HL-60 (cell line): ENCODE results near the gene FGD3.

Experiments
- DNase-seq, 2 experiments: peaks; one replicate each; pipeline ENCODE4 v3.0.0-alpha.2; 2010 to 2020; ENCODE audit warnings: low read depth in 1 of 2, low spot score in 1 of 2
- H3K27ac ChIP-seq: fragments of 250-450 bp; sonication (Bioruptor Pico); replicated peaks from 2 replicates; pipeline ENCODE4 v1.5.1; 2020; ENCODE audit warnings: mild to moderate bottlenecking, moderate library complexity
- H3K27me3 ChIP-seq: fragments of 250-450 bp; sonication (Bioruptor Pico); 2 replicates; pipeline ENCODE4 v1.5.1; 2021; ENCODE audit warnings: mild to moderate bottlenecking, moderate library complexity; ENCODE audit not compliant: insufficient read depth, poor library complexity, severe bottlenecking
- H3K4me3 ChIP-seq: replicated peaks from 2 replicates; pipeline ENCODE4 v1.5.1; 2011; ENCODE audit warnings: mild to moderate bottlenecking, control low read depth, low read length; ENCODE audit not compliant: insufficient read depth
- GABPA ChIP-seq: IDR thresholded peaks from 2 replicates; pipeline ENCODE4 v1.6.1; 2012; ENCODE audit warnings: low read depth
- POLR2AphosphoS5 ChIP-seq: IDR thresholded peaks from 2 replicates; pipeline ENCODE4 v1.6.1; 2012; ENCODE audit warnings: low read depth
- SPI1 ChIP-seq: IDR thresholded peaks from 2 replicates; pipeline ENCODE4 v1.6.1; 2012; ENCODE audit warnings: low read depth, mild to moderate bottlenecking, borderline replicate concordance
- TF ChIP-seq, protein P1 (sequence below): IDR thresholded peaks from 2 replicates; pipeline ENCODE4 v1.6.1; 2012; ENCODE audit warnings: low read depth; ENCODE audit not compliant: insufficient replicate concordance
- TF ChIP-seq, protein P2 (sequence below): IDR thresholded peaks from one replicate; pipeline ENCODE4 v1.5.1; 2011; ENCODE audit warnings: low read length, control low read depth, inconsistent platforms; ENCODE audit not compliant: insufficient read depth

FGD3 gene

DNA sequence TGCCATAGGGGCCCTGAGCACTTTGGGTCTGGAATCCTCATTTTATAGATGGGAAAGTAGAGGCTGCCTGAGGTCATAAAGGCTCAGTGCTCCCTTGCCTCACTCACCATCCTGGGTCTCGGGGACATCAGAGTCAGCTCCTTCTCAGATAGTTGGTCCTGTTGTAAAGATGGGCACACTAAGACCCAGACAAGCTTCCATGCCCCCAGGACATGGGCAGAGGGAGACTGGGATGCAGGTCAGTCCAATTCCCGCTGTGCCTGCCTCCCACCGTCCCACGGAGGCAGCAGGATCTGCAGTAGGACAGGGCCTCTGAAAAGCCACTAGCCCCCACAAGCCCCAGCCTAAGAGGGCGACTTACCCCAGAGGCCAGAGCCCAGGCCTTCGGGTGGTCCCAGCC, 92.1 kb downstream of the FGD3 start:
- no peak overlapping the region for H3K4me3 ChIP-seq
- H3K27me3 ChIP-seq, result no peaks in the 10 kb centered on the region
- peak overlapping the region; percentile 87 for H3K27ac ChIP-seq
- no peak for DNase-seq
- TF ChIP-seq, protein P1, sequence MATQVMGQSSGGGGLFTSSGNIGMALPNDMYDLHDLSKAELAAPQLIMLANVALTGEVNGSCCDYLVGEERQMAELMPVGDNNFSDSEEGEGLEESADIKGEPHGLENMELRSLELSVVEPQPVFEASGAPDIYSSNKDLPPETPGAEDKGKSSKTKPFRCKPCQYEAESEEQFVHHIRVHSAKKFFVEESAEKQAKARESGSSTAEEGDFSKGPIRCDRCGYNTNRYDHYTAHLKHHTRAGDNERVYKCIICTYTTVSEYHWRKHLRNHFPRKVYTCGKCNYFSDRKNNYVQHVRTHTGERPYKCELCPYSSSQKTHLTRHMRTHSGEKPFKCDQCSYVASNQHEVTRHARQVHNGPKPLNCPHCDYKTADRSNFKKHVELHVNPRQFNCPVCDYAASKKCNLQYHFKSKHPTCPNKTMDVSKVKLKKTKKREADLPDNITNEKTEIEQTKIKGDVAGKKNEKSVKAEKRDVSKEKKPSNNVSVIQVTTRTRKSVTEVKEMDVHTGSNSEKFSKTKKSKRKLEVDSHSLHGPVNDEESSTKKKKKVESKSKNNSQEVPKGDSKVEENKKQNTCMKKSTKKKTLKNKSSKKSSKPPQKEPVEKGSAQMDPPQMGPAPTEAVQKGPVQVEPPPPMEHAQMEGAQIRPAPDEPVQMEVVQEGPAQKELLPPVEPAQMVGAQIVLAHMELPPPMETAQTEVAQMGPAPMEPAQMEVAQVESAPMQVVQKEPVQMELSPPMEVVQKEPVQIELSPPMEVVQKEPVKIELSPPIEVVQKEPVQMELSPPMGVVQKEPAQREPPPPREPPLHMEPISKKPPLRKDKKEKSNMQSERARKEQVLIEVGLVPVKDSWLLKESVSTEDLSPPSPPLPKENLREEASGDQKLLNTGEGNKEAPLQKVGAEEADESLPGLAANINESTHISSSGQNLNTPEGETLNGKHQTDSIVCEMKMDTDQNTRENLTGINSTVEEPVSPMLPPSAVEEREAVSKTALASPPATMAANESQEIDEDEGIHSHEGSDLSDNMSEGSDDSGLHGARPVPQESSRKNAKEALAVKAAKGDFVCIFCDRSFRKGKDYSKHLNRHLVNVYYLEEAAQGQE, result no peak
- TF ChIP-seq GABPA (no peak), SPI1 (no peak), POLR2AphosphoS5 (no peak)
- TF ChIP-seq, protein P2, sequence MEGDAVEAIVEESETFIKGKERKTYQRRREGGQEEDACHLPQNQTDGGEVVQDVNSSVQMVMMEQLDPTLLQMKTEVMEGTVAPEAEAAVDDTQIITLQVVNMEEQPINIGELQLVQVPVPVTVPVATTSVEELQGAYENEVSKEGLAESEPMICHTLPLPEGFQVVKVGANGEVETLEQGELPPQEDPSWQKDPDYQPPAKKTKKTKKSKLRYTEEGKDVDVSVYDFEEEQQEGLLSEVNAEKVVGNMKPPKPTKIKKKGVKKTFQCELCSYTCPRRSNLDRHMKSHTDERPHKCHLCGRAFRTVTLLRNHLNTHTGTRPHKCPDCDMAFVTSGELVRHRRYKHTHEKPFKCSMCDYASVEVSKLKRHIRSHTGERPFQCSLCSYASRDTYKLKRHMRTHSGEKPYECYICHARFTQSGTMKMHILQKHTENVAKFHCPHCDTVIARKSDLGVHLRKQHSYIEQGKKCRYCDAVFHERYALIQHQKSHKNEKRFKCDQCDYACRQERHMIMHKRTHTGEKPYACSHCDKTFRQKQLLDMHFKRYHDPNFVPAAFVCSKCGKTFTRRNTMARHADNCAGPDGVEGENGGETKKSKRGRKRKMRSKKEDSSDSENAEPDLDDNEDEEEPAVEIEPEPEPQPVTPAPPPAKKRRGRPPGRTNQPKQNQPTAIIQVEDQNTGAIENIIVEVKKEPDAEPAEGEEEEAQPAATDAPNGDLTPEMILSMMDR, result no peak

DNA sequence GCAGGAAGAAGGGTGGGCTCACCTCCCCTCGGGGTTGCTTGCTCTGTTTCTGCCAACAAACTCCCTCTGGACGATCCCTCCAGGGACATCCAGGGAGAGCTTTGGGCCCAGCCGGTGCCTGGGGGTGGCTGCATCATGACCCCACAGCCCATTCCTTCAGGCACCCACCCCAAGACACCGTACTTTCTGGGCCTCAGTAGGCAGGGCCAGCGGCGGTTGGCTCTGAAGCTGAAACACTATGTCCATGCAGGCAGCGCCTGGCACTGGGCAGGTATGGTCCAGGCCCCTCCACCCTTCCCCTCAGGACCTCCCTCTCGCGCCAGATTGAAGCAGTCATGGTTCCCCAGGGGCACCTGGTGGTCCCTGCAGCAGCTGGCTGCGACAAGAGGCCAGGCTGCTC, 92.7 kb downstream of the FGD3 start:
- H3K27me3 ChIP-seq, result no peaks in the 10 kb centered on the region
- no peak overlapping the region for H3K27ac ChIP-seq
- no peak overlapping the region for H3K4me3 ChIP-seq
- no peak for TF ChIP-seq POLR2AphosphoS5
- TF ChIP-seq SPI1, result no peak
- TF ChIP-seq, protein P1, result no peak
- TF ChIP-seq, protein P2, result no peak
- TF ChIP-seq GABPA, result no peak
- no peak for DNase-seq

DNA sequence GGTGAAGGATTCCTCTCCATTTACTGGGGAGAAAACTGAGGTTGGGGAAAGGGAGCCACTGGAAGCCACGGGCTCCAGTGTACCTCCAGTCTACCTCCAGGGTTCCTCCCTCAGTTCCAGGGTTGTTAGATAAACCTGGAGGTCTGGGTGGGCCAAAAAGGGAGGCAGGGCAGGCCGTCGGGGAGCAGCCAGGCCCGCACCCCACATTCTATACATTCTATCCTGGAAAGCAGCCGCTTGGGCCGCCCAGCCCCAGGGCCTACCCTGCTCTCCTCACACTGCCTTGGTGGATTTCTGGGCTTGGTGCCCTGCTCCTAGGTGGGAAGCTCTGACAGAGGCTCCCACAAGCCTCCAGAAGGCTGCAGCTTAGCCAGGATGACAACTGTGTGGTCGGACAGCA, 93.1 kb downstream of the FGD3 start:
- TF ChIP-seq, protein P1, result no peak
- TF ChIP-seq GABPA (no peak), POLR2AphosphoS5 (no peak), SPI1 (no peak)
- TF ChIP-seq, protein P2, result no peak
- peak overlapping the region; percentile 40; the same call in 1 of the 2 replicates for H3K27ac ChIP-seq
- H3K27me3 ChIP-seq, result no peaks in the 10 kb centered on the region
- no peak for DNase-seq
- H3K4me3 ChIP-seq, result no peak overlapping the region
